GM19099 (cell line): ENCODE measurements around the gene TRIP12.

ENCODE experiments used
- POLR2A ChIP-seq: IDR thresholded peaks from 3 replicates; pipeline ENCODE4 v1.6.1; 2011; ENCODE audit warnings: low read depth; ENCODE audit not compliant: insufficient read length; ENCODE audit errors: extremely low read depth

TRIP12 gene

DNA sequence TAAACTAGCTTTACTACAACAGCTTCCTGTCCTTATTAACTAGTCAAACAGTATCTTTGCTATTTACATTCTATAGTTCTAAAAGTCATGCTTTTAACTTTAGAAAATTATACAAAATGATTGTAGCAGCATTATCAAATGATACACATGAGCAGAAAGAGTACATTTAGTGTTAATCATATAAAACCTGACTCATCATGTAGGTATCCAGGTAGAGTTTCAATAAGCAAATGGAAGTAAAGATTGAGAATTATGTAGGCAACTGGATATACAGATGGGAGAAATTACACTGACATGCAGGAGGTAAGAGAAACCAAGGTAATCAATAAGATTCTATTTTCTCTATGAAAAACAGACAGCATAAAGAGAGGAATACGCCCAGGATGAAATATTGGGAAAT, 33.8 kb downstream of the TRIP12 start:
- no peak for TF ChIP-seq POLR2A

DNA sequence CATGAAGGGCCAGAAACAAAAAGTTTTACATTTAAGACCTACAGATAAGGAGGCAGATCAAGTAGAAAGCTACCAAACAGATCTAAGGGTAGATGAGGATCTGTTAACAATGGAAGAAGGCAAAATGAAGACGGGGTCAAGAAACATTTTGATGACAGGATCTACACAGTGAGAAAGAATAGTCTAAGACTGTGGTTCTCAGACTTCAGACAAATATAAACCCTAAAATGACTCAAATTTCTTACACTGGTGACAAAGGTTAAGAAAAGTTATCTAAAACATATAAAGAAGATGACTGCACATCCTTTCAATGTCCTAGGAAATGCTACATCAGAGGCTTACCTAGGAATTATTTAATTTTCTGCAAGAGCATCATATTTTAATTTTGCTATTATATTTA, 34.4 kb downstream of the TRIP12 start:
- no peak for TF ChIP-seq POLR2A

DNA sequence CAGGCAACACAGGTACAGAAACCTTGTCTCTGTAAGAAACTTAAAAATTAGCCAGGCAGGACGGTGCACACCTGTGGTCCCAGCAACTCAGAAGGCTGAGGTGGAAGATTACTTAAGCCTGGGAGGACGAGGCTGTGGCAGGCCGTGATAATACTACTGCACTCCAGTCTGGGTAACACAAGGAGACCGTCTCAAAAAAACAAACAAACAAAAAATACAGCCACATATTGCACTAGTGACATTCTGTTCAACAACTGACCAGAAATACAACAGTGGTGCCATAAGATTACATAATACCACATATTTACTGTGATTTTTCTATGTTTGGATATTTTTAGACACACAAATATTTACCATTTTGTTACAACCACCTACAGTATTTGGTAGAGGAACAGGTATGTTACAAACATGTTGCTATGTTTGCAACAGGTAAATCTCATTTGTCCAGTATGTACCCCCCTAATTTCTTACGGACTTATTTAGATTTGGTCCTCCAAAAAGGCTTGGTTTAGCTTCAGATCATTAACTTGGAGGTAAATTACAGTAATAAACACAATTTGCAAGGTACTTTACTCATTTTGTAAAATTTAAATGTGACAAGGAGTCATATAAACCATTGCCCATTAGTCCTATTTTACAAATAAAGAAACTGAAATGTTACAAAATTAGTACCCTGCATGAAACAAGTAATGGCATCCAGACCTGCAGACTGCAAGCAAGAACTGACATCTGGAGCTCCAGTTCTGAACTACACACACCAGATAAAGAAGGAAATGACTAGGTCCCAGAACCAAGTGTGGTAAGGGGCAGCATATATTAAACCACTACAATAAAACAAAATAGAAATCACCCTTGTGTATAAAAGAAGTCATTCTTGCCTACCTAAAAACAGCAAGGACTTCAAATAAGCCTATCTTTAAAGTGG, 36.8 kb downstream of the TRIP12 start:
- no peak for TF ChIP-seq POLR2A

DNA sequence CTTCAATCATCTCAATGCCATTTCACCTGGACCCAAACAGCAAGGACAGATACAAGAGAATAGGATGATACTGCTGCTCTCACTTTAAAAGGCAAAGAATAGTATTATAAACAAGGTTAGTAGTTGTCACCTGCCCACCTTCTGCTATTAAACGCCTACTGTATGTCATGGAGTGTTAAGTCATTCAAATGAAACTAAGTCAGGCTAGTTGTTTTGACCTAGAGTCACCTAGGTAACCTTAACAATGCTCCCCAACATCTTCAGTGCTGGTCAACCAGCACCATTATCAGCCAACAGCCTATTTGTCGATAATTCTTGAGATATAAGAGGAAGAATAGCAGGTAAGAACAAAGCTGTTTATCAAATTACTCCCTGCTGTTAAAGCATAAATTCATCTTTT, 39.2 kb downstream of the TRIP12 start:
- no peak for TF ChIP-seq POLR2A

DNA sequence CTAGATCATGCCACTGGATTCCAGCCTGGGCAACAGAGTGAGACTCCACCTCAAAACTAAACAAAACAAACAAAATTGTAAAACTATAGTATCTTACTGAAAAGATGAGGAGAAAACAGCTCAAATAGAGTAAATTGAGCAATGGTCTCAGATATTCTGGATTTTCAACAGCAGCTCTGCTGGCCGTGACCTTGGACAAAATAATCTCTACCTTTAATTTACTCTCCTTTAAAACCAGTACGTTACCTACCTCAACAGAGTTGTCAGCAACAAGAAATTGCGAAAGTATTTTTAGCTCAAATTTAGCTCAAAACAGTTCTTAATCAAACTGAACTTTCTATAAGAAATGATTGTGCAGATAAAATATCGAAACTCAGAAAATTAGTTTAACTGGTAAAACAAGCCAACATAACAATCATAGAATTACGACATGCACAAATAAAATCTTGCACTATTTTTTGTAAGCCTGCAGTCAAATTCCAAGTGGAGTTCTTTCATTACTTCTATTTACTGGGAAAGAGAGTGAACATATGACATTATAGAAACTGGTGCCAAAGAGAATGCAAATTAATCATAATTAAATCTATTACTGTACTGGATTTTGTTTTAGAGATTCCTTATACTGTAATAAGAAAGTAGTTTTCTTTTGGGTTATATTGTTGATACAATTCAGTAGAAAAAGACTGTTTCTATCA, 40.8 kb downstream of the TRIP12 start:
- TF ChIP-seq POLR2A: no peak

DNA sequence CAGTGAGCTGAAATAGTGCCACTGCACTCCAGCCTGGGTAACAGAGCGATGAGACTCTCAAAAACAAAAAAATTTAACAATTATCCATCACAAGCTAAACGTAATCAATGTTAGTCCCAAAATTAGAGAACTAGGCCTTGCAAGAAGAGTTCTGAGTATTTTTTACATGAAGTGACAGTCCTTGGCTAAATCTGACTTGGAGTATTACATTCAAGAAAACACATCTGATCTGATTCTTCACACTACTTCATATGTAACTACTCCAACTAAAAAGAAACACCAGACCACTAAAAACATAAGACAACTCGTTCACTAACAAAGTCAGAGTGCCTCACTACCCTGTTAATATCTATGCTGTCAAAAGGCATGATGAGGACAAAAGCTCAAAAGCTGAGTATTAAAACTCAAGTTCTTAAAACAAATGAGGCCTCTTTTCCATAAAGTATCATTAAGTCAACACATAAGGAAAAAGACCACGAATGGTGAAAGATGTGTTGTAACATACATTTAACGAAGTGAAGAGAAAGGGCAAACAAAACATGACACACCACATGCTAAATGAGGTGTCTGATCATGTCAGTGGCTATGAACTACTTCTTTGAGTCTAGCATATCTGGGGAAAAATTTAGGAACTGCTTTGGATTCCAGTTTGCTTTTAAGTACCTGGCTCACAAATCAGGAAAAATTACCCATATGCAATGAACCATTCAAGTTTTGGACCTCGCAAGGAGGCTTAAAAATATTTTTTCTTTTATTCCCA, 42.4 kb downstream of the TRIP12 start:
- no peak for TF ChIP-seq POLR2A

DNA sequence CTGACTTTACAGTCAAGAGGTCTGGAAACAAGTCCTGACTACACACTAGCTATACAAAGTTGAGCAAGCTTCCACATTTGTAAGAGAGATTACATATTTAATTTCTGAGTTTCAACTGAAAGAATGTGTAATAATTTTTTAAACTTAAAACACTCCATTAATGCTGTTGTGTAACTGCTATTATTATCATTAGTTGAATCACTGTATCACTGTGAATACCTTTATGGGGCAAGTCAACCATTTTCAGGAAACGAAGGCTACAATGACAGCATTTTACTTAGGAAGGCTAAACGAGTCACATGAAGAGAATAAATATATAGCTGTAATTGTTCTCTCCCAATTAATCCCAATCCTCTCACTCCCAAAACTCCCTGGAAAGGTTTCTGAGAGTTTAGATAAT, 46.3 kb downstream of the TRIP12 start:
- no peak for TF ChIP-seq POLR2A

DNA sequence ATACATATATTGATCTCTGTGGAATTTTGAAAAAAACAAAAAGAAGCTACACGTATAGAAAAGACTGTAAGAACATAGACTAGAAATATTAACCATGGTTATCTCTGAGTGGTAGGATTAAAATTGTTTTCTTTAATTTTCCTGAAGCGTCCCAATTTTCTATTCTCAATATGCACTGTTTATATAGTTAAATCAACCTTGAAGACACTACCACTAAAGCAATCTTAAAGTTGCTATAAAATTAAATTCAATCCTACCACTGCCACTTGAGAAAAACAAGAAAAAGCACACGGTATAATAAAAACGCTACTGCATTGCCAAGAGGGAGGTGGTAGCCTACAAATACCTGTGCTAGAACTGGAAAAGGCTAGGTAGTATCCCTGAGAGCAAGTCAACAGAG, 47.2 kb downstream of the TRIP12 start:
- no peak for TF ChIP-seq POLR2A

DNA sequence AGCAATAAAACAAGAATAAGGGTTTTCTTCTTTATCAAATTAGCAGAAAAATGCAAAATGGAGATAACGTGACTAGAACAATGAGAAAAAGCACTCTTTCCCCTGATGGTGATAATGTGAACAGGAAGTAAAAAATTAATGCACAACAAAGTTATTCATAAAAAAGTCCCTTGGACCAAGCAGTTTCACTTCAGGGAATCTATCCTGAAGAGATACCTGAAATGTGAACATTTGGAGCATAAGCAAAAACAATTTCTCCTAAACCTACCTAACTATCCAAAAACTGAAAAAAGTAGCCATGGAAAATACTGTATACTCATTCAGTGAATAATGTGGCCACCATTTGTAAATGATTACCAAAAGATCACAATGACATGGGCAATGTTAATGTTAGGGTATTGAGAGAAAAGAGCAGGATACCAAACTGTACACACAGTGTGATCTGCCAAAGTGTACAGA, 48.7 kb downstream of the TRIP12 start:
- no peak for TF ChIP-seq POLR2A

DNA sequence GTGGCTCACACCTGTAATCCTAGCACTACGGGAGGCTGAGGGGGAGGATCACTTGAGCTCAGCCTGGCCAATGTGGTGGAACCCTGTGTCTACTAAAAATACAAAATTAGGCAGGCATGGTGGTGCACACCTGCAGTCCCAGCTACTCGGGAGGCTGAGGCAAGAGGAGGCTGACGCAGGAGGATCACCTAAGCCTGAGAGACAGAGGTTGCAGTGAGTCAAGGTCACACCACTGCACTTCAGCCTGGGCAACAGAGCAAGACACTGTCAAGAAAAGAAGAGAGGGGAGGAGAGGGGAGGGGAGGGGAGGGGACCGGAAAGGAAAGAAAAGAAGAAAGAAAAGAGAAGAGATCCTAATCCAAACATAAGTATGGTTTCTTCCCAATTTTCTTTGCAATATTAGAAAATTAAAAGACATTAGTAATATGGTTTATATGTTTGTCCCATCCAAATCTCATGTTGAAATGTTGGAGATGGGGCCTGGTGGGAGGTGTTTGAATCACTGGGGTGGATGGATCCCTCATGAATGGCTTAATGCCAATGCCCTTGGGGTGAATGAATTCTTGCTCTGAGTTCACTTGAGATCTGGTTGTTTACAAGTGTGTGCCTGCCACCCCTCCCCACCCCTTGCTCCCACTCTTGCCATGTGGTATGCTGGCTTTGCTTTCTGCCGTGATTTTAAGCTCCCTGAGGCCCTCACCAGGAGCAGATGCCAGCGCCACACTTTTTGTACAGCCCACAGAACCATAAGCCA, 50.7 kb downstream of the TRIP12 start:
- no peak for TF ChIP-seq POLR2A

DNA sequence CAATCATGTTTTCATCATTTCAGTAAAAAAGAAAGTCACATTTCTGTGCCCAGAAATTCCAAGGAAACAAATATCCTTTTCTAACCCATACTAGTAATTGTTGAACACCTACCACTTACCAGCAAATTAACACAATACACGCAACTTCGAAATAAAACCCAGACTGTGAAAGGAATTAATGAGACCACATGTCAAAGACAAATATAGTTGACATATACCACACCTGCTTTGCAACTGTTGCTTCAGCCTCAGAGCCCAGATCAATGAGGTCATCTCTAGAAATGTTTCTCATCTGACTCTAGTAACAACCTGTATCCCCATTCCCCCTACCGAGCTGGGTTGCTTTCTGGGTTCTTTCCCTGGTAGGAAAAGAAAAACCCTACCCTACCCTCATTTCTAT, 52.6 kb downstream of the TRIP12 start:
- TF ChIP-seq POLR2A: no peak

DNA sequence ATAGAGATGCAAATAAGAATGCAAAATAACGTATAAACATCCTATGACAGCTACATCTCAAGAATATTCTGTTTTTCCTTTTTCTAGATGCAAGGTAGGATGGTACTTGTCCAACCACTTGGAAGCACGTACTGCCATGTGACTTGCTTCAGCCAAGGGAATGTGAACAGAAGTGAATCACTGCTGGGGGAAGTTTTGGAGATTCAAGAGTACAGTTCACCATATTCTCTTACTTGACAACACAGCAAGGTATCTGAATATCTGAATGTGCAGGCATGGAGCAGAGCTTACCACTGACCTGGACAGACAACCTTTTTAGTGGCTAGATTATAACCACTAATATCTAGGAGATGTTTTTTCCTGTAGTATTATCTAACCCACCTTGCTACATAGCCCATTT, 53.0 kb downstream of the TRIP12 start:
- TF ChIP-seq POLR2A: no peak

DNA sequence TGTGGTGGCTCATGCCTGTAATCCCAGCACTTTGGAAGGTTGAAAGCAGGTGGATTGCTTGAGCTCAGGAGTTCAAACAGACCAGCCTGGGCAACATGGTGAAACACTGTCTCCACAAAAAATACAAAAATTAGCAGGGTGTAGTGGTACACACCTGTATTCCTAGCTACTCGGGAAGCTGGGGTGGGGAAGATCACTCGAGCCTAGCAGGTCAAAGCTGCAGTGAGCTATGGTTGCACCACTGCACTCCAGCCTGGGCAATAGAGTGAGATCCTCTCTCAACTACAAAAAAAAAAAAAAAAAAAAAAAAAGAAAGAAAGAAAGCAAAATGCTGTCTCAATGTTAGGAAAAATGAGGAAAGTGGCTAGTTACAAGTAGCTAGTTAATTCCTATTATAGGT, 56.8 kb downstream of the TRIP12 start:
- no peak for TF ChIP-seq POLR2A

DNA sequence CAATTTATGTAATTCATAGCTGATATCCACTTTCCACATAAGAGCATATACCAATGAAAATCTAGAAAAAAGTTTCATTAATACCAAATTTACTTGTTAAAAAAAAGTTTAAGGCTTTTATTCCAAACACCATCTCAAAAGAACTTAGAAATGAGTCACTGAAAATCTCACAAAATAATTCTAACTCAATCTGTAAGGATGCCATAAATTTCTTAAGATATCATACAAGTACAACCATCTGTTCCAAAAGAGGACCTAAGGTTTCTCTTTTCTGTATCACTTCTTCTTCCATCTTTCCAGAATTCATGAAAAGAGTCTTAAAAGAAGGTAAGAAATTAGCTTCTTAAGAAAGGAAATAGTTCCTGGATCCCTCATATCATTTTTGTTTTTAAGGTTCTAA, 60.4 kb downstream of the TRIP12 start:
- no peak for TF ChIP-seq POLR2A

DNA sequence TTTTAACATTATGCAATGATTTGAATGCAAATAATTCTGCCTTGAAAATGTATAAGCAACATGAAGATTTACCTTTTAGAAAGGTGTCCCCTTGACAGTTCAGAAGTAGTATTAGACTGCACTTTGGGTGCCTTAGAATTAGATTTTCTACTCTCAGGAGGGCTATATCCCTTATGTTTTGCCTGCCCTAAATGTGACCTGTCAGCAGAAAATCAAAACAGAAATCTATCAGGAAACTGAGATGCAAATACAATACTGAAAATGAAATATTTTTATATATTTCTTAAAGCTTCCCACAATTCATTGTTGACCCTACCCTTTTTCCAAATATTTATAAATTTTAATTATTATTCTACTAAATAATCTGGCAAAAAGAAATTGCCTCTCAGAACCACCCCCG, 61.5 kb downstream of the TRIP12 start:
- TF ChIP-seq POLR2A: no peak
